Skeletal muscle tissue (tissue), 4 donors: ENCODE measurements around the gene GPR132. TPM values are rescaled to one million over a fixed set of nuclear protein-coding genes. Genes with fewer than 3 reads are reported as not detected.

Experiments
- H3K27ac ChIP-seq: one replicate; pipeline ENCODE4 v1.7.0; 2013; ENCODE audit warnings: mild to moderate bottlenecking, low read depth, low read length, inconsistent platforms
- H3K27me3 ChIP-seq, 3 donors: one replicate each; pipeline ENCODE4 v1.7.0; 2013; ENCODE audit warnings: low read length in 3 of 3; ENCODE audit not compliant: control insufficient read depth in 3 of 3, insufficient read depth in 3 of 3
- H3K36me3 ChIP-seq, 3 donors: one replicate each; pipeline ENCODE4 v1.7.0; 2013; ENCODE audit warnings: low read length in 3 of 3; ENCODE audit not compliant: control insufficient read depth in 3 of 3, insufficient read depth in 3 of 3
- H3K4me1 ChIP-seq, 3 donors: one replicate each; pipeline ENCODE4 v1.7.0; 2013; ENCODE audit warnings: low read length in 3 of 3, mild to moderate bottlenecking in 3 of 3; ENCODE audit not compliant: control insufficient read depth in 3 of 3, insufficient read depth in 3 of 3
- H3K4me3 ChIP-seq, 3 donors: one replicate each; pipeline ENCODE4 v1.7.0; 2013; ENCODE audit warnings: low read length in 3 of 3
- H3K9ac ChIP-seq, 3 donors: one replicate each; pipeline ENCODE4 v1.7.0; 2013; ENCODE audit warnings: low read length in 3 of 3, mild to moderate bottlenecking in 3 of 3, moderate library complexity in 2 of 3, low read depth in 1 of 3
- H3K9me3 ChIP-seq, 3 donors: one replicate each; pipeline ENCODE4 v1.7.0; 2013; ENCODE audit warnings: low read length in 3 of 3; ENCODE audit not compliant: control insufficient read depth in 3 of 3
- total RNA-seq: library from RNA; depleted of rRNA; stranded (reverse); fragments of >200 nt; gene quantifications from one replicate; pipeline ENCODE4 v1.2.3, GENCODE V29; 2014
- donor health status: Osteomylitis.

The GPR132 gene
- total RNA-seq, 1 donor from 2014 or later = 1.6 TPM

- Histone ChIP-seq H3K4me1 (peaks cover 6 to 13% (median 10%) of the 10 kb centered on the region in 3 donors), H3K27me3 (peaks cover 22 to 50% (median 42%) of the 10 kb centered on the region in 3 donors), H3K27ac (no peak overlapping the region), H3K9me3 (no peaks in the 10 kb centered on the region), H3K4me3 (no peak overlapping the region), H3K9ac (no peak overlapping the region), H3K36me3 (no peaks in the 10 kb centered on the region)
These were observed 11.1 kb upstream of the GPR132 start for GRCh38 chr14:105076296-105076804.

- H3K9ac ChIP-seq = no peak overlapping the region
- no peaks in the 10 kb centered on the region for H3K36me3 ChIP-seq
- H3K27ac ChIP-seq = no peak overlapping the region
- peaks cover 22 to 51% (median 43%) of the 10 kb centered on the region in 3 donors for H3K27me3 ChIP-seq
- H3K9me3 ChIP-seq = no peaks in the 10 kb centered on the region
- no peak overlapping the region for H3K4me3 ChIP-seq
- peaks cover 6 to 13% (median 10%) of the 10 kb centered on the region in 3 donors for H3K4me1 ChIP-seq
These were observed 10.4 kb upstream of the GPR132 start for GRCh38 chr14:105075379-105076295.

- H3K9ac ChIP-seq = no peak overlapping the region
- no peaks in the 10 kb centered on the region for H3K9me3 ChIP-seq
- no peak overlapping the region for H3K27ac ChIP-seq
- H3K4me1 ChIP-seq = peaks cover 6 to 16% (median 10%) of the 10 kb centered on the region in 3 donors
- H3K4me3 ChIP-seq = no peak overlapping the region
- peaks cover 22 to 55% (median 52%) of the 10 kb centered on the region in 3 donors for H3K27me3 ChIP-seq
- H3K36me3 ChIP-seq = no peaks in the 10 kb centered on the region
These were observed 9.4 kb upstream of the GPR132 start for GRCh38 chr14:105074601-105075053.

- Histone ChIP-seq H3K4me1 (peaks cover 6 to 16% (median 10%) of the 10 kb centered on the region in 3 donors), H3K36me3 (no peaks in the 10 kb centered on the region), H3K27ac (no peak overlapping the region), H3K4me3 (no peak overlapping the region), H3K27me3 (peaks cover 22 to 55% (median 53%) of the 10 kb centered on the region in 3 donors), H3K9ac (no peak overlapping the region), H3K9me3 (no peaks in the 10 kb centered on the region)
These were observed 8.7 kb upstream of the GPR132 start for GRCh38 chr14:105073720-105074600.

GRCh38 chr14:105072892-105073719 lies 7.9 kb upstream of the GPR132 start:
- Histone ChIP-seq H3K4me1 (peaks cover 6 to 16% (median 10%) of the 10 kb centered on the region in 3 donors), H3K9me3 (no peaks in the 10 kb centered on the region), H3K36me3 (no peaks in the 10 kb centered on the region), H3K27ac (no peak overlapping the region), H3K27me3 (peaks cover 22 to 55% (median 53%) of the 10 kb centered on the region in 3 donors), H3K9ac (no peak overlapping the region), H3K4me3 (no peak overlapping the region)

- Histone ChIP-seq H3K9ac (no peak overlapping the region), H3K9me3 (no peaks in the 10 kb centered on the region), H3K4me3 (no peak overlapping the region), H3K4me1 (peaks cover 6 to 16% (median 8%) of the 10 kb centered on the region in 3 donors), H3K36me3 (no peaks in the 10 kb centered on the region), H3K27ac (no peak overlapping the region), H3K27me3 (peaks cover 18 to 62% (median 53%) of the 10 kb centered on the region in 3 donors)
These were observed 7.2 kb upstream of the GPR132 start for GRCh38 chr14:105072381-105072861.

- Histone ChIP-seq H3K4me1 (peaks cover 4 to 12% (median 6%) of the 10 kb centered on the region in 3 donors), H3K4me3 (no peak overlapping the region), H3K27me3 (peaks cover 15 to 60% (median 53%) of the 10 kb centered on the region in 3 donors), H3K9ac (no peak overlapping the region), H3K27ac (no peak overlapping the region), H3K36me3 (no peaks in the 10 kb centered on the region), H3K9me3 (no peaks in the 10 kb centered on the region)
These were observed 6.7 kb upstream of the GPR132 start for GRCh38 chr14:105071942-105072341.

- Histone ChIP-seq H3K4me3 (no peak overlapping the region), H3K27ac (no peak overlapping the region), H3K4me1 (peaks cover 4 to 9% (median 6%) of the 10 kb centered on the region in 3 donors), H3K9me3 (no peaks in the 10 kb centered on the region), H3K27me3 (peaks cover 15 to 58% (median 53%) of the 10 kb centered on the region in 3 donors), H3K9ac (no peak overlapping the region), H3K36me3 (no peaks in the 10 kb centered on the region)
These were observed 6.1 kb upstream of the GPR132 start for GRCh38 chr14:105071326-105071725.

- Histone ChIP-seq H3K27ac (no peak overlapping the region), H3K27me3 (peaks cover 15 to 54% (median 53%) of the 10 kb centered on the region in 3 donors), H3K9ac (no peak overlapping the region), H3K4me1 (peaks cover 3 to 4% (median 4%) of the 10 kb centered on the region in 3 donors), H3K9me3 (no peaks in the 10 kb centered on the region), H3K4me3 (no peak overlapping the region), H3K36me3 (no peaks in the 10 kb centered on the region)
These were observed 5.5 kb upstream of the GPR132 start for GRCh38 chr14:105070760-105071137.
